GM12865 (cell line): Measurements from ENCODE around the gene SDC4.

ENCODE experiments used
- DNase-seq: peaks from one replicate; pipeline ENCODE4 v3.0.0; 2010; ENCODE audit warnings: low read depth
- H3K4me3 ChIP-seq: 2 replicates; pipeline ENCODE4 v1.5.1; 2011; ENCODE audit warnings: mild to moderate bottlenecking, low read depth, low read length, control low read depth
- TF ChIP-seq, protein P1 (sequence below): IDR thresholded peaks from 2 replicates; pipeline ENCODE4 v1.5.1; 2011; ENCODE audit warnings: low read length, control low read depth, low read depth, inconsistent platforms; ENCODE audit not compliant: insufficient read depth; ENCODE audit errors: missing control alignments

Gene SDC4

GRCh38 chr20:45350217-45350616 is 2.0 kb upstream of the SDC4 start:
- no peak overlapping the region for H3K4me3 ChIP-seq
- DNase-seq: no peak
- TF ChIP-seq, protein P1, sequence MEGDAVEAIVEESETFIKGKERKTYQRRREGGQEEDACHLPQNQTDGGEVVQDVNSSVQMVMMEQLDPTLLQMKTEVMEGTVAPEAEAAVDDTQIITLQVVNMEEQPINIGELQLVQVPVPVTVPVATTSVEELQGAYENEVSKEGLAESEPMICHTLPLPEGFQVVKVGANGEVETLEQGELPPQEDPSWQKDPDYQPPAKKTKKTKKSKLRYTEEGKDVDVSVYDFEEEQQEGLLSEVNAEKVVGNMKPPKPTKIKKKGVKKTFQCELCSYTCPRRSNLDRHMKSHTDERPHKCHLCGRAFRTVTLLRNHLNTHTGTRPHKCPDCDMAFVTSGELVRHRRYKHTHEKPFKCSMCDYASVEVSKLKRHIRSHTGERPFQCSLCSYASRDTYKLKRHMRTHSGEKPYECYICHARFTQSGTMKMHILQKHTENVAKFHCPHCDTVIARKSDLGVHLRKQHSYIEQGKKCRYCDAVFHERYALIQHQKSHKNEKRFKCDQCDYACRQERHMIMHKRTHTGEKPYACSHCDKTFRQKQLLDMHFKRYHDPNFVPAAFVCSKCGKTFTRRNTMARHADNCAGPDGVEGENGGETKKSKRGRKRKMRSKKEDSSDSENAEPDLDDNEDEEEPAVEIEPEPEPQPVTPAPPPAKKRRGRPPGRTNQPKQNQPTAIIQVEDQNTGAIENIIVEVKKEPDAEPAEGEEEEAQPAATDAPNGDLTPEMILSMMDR: no peak

DNA sequence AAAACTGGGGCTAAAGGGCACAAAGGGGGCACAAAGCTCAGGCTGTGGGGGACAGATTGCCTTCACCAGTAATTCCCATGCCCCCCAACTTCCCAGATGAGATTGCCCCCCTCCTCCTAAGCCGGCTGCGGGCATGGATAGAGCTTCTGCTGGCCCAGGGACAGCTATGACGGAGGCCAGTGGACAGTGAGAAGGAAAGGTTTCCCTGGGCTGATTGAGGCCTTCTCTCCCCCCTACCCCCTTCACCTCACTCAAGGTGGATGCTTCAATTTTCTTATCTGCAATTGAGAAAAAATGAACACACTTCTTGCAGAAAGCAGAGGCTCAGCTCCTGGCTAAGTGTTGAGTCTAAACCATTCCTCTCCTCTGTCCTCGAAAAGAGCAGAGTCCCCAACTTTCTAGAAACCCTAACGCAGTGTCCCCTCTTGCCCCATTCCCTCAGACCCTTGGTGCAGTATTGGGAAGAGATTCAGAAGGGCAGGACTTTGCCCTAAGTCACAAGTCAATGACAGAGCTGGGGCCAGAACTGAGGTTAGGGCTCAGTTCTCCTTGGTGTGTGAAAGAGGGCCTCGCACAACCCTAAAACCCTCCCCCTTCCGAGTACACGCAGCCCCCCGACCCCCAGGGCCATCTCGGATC is 808 bp downstream of the SDC4 start:
- H3K4me3 ChIP-seq: no peak overlapping the region
- DNase-seq: no peak
- TF ChIP-seq, protein P1: no peak

GRCh38 chr20:45346851-45347250 is 1.4 kb downstream of the SDC4 start:
- no peak overlapping the region for H3K4me3 ChIP-seq
- TF ChIP-seq, protein P1: no peak
- no peak for DNase-seq

- no peak overlapping the region for H3K4me3 ChIP-seq
- TF ChIP-seq, protein P1: no peak
- no peak for DNase-seq
Observed at GRCh38 chr20:45346291-45346718, 1.9 kb downstream of the SDC4 start.

- no peak for DNase-seq
- no peak overlapping the region for H3K4me3 ChIP-seq
Observed at GRCh38 chr20:45345104-45345936, 2.9 kb downstream of the SDC4 start.

DNA sequence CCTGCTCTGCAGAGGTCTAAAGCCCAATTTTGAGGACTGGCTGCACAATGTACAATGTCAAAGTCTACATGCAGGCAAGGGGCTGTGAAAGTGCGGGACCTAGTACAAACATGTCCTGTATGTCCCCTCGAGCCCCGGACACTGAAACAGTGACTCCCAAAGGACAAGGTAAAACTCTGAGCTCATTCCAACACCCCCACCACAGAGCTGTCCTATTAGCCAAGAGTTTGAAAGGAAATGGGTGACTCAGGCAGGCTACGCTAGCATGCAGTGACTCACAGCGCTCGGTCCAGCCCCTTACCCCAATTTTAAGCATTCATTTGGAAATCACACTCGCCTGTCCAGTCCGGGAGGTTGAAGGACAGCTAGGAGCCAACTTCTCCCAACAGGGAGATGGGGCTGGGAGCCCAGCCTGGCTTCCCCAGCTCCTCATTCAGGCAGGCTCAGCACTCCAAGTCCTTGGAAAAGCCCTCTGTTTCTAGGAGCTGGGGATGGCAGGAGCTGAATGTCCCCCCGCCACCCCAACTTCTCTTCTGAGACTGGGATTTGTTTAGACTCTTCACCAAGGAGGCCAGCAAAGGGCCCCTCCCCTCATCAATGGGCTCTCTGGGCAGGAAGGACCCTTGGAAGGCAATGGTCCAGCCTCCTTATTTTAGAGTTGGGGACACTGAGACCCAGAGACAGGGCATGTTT is 3.9 kb downstream of the SDC4 start:
- TF ChIP-seq, protein P1: no peak
- no peak for DNase-seq
- no peak overlapping the region for H3K4me3 ChIP-seq

More at GRCh38 chr20:45345104-45345936, 2.9 kb downstream of the SDC4 start:
- TF ChIP-seq, protein P1: no peak
